SK-N-SH treated with all-trans-retinoic acid at 6 μM for 48 hours (cell line): ENCODE measurements around the gene VSTM4.

Experiments
- ATAC-seq: fragments of 200-7000 bp; cut with Tn5 transposase; 3 replicates; pipeline ENCODE4 v1.9.1; 2020; ENCODE audit warnings: mild to moderate bottlenecking, moderate library complexity
- ARNTL ChIP-seq: fragments of 450-650 bp; formaldehyde crosslinking; IDR thresholded peaks from 2 replicates; pipeline ENCODE4 v1.5.0; 2020; ENCODE audit warnings: low read depth, mild to moderate bottlenecking, moderate library complexity, borderline replicate concordance
- CREB5 ChIP-seq: fragments of 250-450 bp; sonication (Bioruptor Pico); IDR thresholded peaks from 2 replicates; pipeline ENCODE4 v1.5.1; 2020; ENCODE audit warnings: low read depth, mild to moderate bottlenecking, moderate library complexity
- CSRNP3 ChIP-seq: fragments of 250-450 bp; sonication (Bioruptor Pico); IDR thresholded peaks from 2 replicates; pipeline ENCODE4 v1.5.1; 2021; ENCODE audit warnings: mild to moderate bottlenecking, moderate library complexity
- ESRRG ChIP-seq: fragments of 250-450 bp; sonication (Bioruptor Pico); IDR thresholded peaks from 2 replicates; pipeline ENCODE4 v1.6.1; 2021; ENCODE audit warnings: mild to moderate bottlenecking
- GLIS3 ChIP-seq: fragments of 250-450 bp; sonication (Bioruptor Pico); IDR thresholded peaks from 2 replicates; pipeline ENCODE4 v1.5.0; 2020; ENCODE audit warnings: mild to moderate bottlenecking, moderate library complexity
- ISL1 ChIP-seq: fragments of 250-450 bp; sonication (Bioruptor Pico); IDR thresholded peaks from 2 replicates; pipeline ENCODE4 v2.1.2; 2022; ENCODE audit warnings: mild to moderate bottlenecking, moderate library complexity
- OSR1 ChIP-seq: fragments of 250-450 bp; sonication (Bioruptor Pico); IDR thresholded peaks from 2 replicates; pipeline ENCODE4 v1.8.0; 2022; ENCODE audit warnings: moderate library complexity, mild to moderate bottlenecking, inconsistent platforms
- PATZ1 ChIP-seq: fragments of 250-450 bp; sonication (Bioruptor Pico); IDR thresholded peaks from 2 replicates; pipeline ENCODE4 v1.8.0; 2020; ENCODE audit warnings: mild to moderate bottlenecking, moderate library complexity, borderline replicate concordance
- POU6F1 ChIP-seq: fragments of 250-450 bp; sonication (Bioruptor Pico); IDR thresholded peaks from 2 replicates; pipeline ENCODE4 v1.8.0; 2021; ENCODE audit warnings: low read depth, mild to moderate bottlenecking, moderate library complexity, borderline replicate concordance
- PPARA ChIP-seq: fragments of 250-450 bp; sonication (Bioruptor Pico); IDR thresholded peaks from 2 replicates; pipeline ENCODE4 v1.5.0; 2020; ENCODE audit warnings: mild to moderate bottlenecking, borderline replicate concordance
- RARB ChIP-seq: fragments of 250-450 bp; sonication (Bioruptor Pico); IDR thresholded peaks from 2 replicates; pipeline ENCODE4 v1.8.0; 2021; ENCODE audit warnings: mild to moderate bottlenecking, moderate library complexity
- SNAI2 ChIP-seq: fragments of 250-450 bp; sonication (Bioruptor Pico); IDR thresholded peaks from 2 replicates; pipeline ENCODE4 v1.5.0; 2020; ENCODE audit warnings: mild to moderate bottlenecking, moderate library complexity
- TCF4 ChIP-seq: fragments of 250-450 bp; sonication (Bioruptor Pico); IDR thresholded peaks from 2 replicates; pipeline ENCODE4 v1.8.0; 2021; ENCODE audit warnings: mild to moderate bottlenecking, moderate library complexity, borderline replicate concordance
- TOX ChIP-seq: fragments of 250-450 bp; sonication (Bioruptor Pico); IDR thresholded peaks from 2 replicates; pipeline ENCODE4 v1.8.0; 2021; ENCODE audit warnings: mild to moderate bottlenecking, moderate library complexity, borderline replicate concordance
- ZC3H10 ChIP-seq: fragments of 250-450 bp; sonication (Bioruptor Pico); IDR thresholded peaks from 2 replicates; pipeline ENCODE4 v1.5.1; 2021; ENCODE audit warnings: mild to moderate bottlenecking, moderate library complexity
- ZFP3 ChIP-seq: fragments of 250-450 bp; sonication (Bioruptor Pico); IDR thresholded peaks from 2 replicates; pipeline ENCODE4 v1.5.0; 2020; ENCODE audit warnings: mild to moderate bottlenecking, moderate library complexity
- ZFP30 ChIP-seq: fragments of 450-650 bp; formaldehyde crosslinking; IDR thresholded peaks from 2 replicates; pipeline ENCODE4 v1.5.0; 2022; ENCODE audit warnings: mild to moderate bottlenecking, moderate library complexity
- ZNF565 ChIP-seq: fragments of 450-650 bp; formaldehyde crosslinking; conservative IDR thresholded peaks from 2 replicates; pipeline ENCODE4 v1.5.0; 2020; ENCODE audit warnings: low read depth, mild to moderate bottlenecking, moderate library complexity
- ZNF70 ChIP-seq: fragments of 450-650 bp; formaldehyde crosslinking; IDR thresholded peaks from 2 replicates; pipeline ENCODE4 v1.5.0; 2020; ENCODE audit warnings: mild to moderate bottlenecking, moderate library complexity
- ZNF8 ChIP-seq: fragments of 450-650 bp; formaldehyde crosslinking; IDR thresholded peaks from 2 replicates; pipeline ENCODE4 v1.5.0; 2020; ENCODE audit warnings: mild to moderate bottlenecking, moderate library complexity
- TF ChIP-seq, protein P1 (sequence below): fragments of 250-450 bp; sonication (Bioruptor Pico); IDR thresholded peaks from 2 replicates; pipeline ENCODE4 v1.5.0; 2020; ENCODE audit warnings: mild to moderate bottlenecking, moderate library complexity

The VSTM4 gene

GRCh38 chr10:49120911-49121310 is 5.6 kb upstream of the VSTM4 start:
- ATAC-seq, result no peak
- no peak for TF ChIP-seq ZFP30 (CRISPR knock-in tag)
- TF ChIP-seq, all 23 proteins: peak for 0

DNA sequence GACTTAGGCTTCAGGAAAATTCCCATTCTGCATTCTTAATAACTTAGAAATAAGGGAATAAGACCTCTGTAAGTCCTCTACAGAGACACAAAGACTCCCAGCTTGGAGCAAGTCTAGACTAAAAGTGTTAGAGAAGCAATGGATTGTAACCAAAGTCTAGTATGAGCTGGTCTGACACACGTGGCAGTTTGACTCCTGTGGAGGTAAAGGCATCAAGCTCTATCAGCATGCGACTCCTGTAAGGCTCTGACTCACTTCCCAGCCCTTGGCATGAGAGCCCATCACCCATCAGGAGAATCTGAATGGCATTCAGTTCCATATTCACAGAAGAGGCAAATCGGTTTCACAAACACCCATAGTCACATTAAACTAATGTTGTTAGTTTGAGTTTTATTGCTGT is 4.4 kb upstream of the VSTM4 start:
- TF ChIP-seq TOX, result no peak
- no peak for TF ChIP-seq ZNF565 (CRISPR knock-in tag)
- no peak for TF ChIP-seq ZNF8
- no peak for TF ChIP-seq PPARA (CRISPR knock-in tag)
- TF ChIP-seq, protein P1, sequence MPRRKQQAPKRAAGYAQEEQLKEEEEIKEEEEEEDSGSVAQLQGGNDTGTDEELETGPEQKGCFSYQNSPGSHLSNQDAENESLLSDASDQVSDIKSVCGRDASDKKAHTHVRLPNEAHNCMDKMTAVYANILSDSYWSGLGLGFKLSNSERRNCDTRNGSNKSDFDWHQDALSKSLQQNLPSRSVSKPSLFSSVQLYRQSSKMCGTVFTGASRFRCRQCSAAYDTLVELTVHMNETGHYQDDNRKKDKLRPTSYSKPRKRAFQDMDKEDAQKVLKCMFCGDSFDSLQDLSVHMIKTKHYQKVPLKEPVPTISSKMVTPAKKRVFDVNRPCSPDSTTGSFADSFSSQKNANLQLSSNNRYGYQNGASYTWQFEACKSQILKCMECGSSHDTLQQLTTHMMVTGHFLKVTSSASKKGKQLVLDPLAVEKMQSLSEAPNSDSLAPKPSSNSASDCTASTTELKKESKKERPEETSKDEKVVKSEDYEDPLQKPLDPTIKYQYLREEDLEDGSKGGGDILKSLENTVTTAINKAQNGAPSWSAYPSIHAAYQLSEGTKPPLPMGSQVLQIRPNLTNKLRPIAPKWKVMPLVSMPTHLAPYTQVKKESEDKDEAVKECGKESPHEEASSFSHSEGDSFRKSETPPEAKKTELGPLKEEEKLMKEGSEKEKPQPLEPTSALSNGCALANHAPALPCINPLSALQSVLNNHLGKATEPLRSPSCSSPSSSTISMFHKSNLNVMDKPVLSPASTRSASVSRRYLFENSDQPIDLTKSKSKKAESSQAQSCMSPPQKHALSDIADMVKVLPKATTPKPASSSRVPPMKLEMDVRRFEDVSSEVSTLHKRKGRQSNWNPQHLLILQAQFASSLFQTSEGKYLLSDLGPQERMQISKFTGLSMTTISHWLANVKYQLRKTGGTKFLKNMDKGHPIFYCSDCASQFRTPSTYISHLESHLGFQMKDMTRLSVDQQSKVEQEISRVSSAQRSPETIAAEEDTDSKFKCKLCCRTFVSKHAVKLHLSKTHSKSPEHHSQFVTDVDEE (CRISPR knock-in tag), result no peak
- no peak for TF ChIP-seq ARNTL
- TF ChIP-seq ISL1 (CRISPR knock-in tag), result no peak
- TF ChIP-seq RARB, result no peak
- TF ChIP-seq ZC3H10 (CRISPR knock-in tag), result no peak
- no peak for TF ChIP-seq GLIS3
- no peak for TF ChIP-seq TCF4 (CRISPR knock-in tag)
- TF ChIP-seq CREB5 (CRISPR knock-in tag), result no peak
- TF ChIP-seq POU6F1 (CRISPR knock-in tag), result no peak
- no peak for TF ChIP-seq ZFP3 (CRISPR knock-in tag)
- no peak for TF ChIP-seq PATZ1 (CRISPR knock-in tag)
- no peak for ATAC-seq

- no peak for TF ChIP-seq ESRRG (CRISPR knock-in tag)
- TF ChIP-seq TOX, result no peak
- TF ChIP-seq POU6F1 (CRISPR knock-in tag), result no peak
- TF ChIP-seq ZNF8, result no peak
- no peak for TF ChIP-seq ARNTL
- TF ChIP-seq ZC3H10 (CRISPR knock-in tag), result no peak
- TF ChIP-seq PATZ1 (CRISPR knock-in tag), result no peak
- TF ChIP-seq, protein P1 (CRISPR knock-in tag), result no peak
- TF ChIP-seq OSR1, result no peak
- no peak for TF ChIP-seq ISL1 (CRISPR knock-in tag)
- TF ChIP-seq ZNF70 (CRISPR knock-in tag), result no peak
- TF ChIP-seq ZFP30 (CRISPR knock-in tag), result no peak
- TF ChIP-seq GLIS3, result no peak
- TF ChIP-seq RARB, result no peak
- no peak for TF ChIP-seq ZFP3 (CRISPR knock-in tag)
- no peak for TF ChIP-seq SNAI2 (CRISPR knock-in tag)
- TF ChIP-seq CSRNP3, result no peak
- TF ChIP-seq, all 23 proteins: peak for 0
- ATAC-seq, result no peak
Measured at GRCh38 chr10:49118430-49119074, 3.2 kb upstream of the VSTM4 start.
